ENCODE data around the gene NTM. TPM values are rescaled to one million over a fixed set of nuclear protein-coding genes. Genes with fewer than 3 reads are reported as not detected.

Gene NTM
- polyA plus RNA-seq, 1 donor (not counting 4 experiments of a cell fraction or from before 2014, with no cell fraction given), result 47.9 TPM

- Histone ChIP-seq H2AFZ (ENCODE audit: control insufficient read depth, low read length) (no peak overlapping the region), H3K4me1 (ENCODE audit: control insufficient read depth, extremely low read depth, insufficient read depth, low read length) (peaks cover 3% of the 10 kb centered on the region), H3K36me3 (ENCODE audit: control insufficient read depth in 2 of 2, extremely low read depth in 1 of 2, insufficient read depth in 2 of 2, low read length in 2 of 2) (no peaks in the 10 kb centered on the region), H3K9me1 (ENCODE audit: control insufficient read depth, extremely low read depth, insufficient read depth, low read length) (no peaks in the 10 kb centered on the region), H3K27ac (ENCODE audit: control insufficient read depth, insufficient read depth, low read length) (no peak overlapping the region), H3K9me3 (ENCODE audit: control insufficient read depth, low read depth, low read length) (no peaks in the 10 kb centered on the region), H3K9ac (ENCODE audit: control insufficient read depth, extremely low read depth, insufficient read depth, low read length) (no peak overlapping the region), H3K4me3 (ENCODE audit: control insufficient read depth in 2 of 3, extremely low read depth in 1 of 3, insufficient read depth in 2 of 3, low read depth in 1 of 3, low read length in 3 of 3) (no peak overlapping the region), H3K79me2 (ENCODE audit: control insufficient read depth, insufficient read depth, low read length) (no peaks in the 10 kb centered on the region), H4K20me1 (ENCODE audit: control insufficient read depth, extremely low read depth, insufficient read depth, low read length) (no peaks in the 10 kb centered on the region), H3K4me2 (ENCODE audit: control insufficient read depth, extremely low read depth, insufficient read depth, low read depth, low read length) (peak overlapping the region; percentile 2), H3K27me3 (ENCODE audit: control insufficient read depth, extremely low read depth, insufficient read depth, low read length) (peaks cover 15% of the 10 kb centered on the region)
- dilution Hi-C loops (cut with MboI; ENCODE audit: extremely low pct_ligation_motif_present, low sequenced_read_pairs), result no loop called here
- TF ChIP-seq EZH2 (IDR thresholded peaks at IDR 0.05; ENCODE audit: low read length) (no peak), CTCF (optimal IDR thresholded peaks at IDR 0.05 in 1 of 3, IDR thresholded peaks at IDR 0.05 in 1 of 3, conservative IDR thresholded peaks at IDR 0.05 in 1 of 3; ENCODE audit: extremely low read depth in 1 of 3, insufficient read depth in 2 of 3, low read length in 3 of 3) (peak; percentile 47 to 70 (median 61))
- FAIRE-seq (no peak), DNase-seq (ENCODE audit: low read depth, low spot score) (no peak)
These were observed 321.0 kb downstream of the NTM start for GRCh38 chr11:131691181-131692041.

- no peak overlapping the region for H3K27ac ChIP-seq (ENCODE audit: control insufficient read depth, insufficient read depth, low read length)
- TF ChIP-seq CTCF (optimal IDR thresholded peaks at IDR 0.05 in 1 of 3, IDR thresholded peaks at IDR 0.05 in 1 of 3, conservative IDR thresholded peaks at IDR 0.05 in 1 of 3; ENCODE audit: extremely low read depth in 1 of 3, insufficient read depth in 2 of 3, low read length in 3 of 3) (no peak), EZH2 (IDR thresholded peaks at IDR 0.05; ENCODE audit: low read length) (no peak)
- no peaks in the 10 kb centered on the region for H3K36me3 ChIP-seq (ENCODE audit: control insufficient read depth in 2 of 2, extremely low read depth in 1 of 2, insufficient read depth in 2 of 2, low read length in 2 of 2)
- dilution Hi-C loops (cut with MboI; ENCODE audit: extremely low pct_ligation_motif_present, low sequenced_read_pairs), result no loop called here
- DNase-seq (ENCODE audit: low read depth, low spot score) (no peak), FAIRE-seq (no peak)
- H3K9me3 ChIP-seq (ENCODE audit: control insufficient read depth, low read depth, low read length), result no peaks in the 10 kb centered on the region
- no peak overlapping the region for H3K4me3 ChIP-seq (ENCODE audit: control insufficient read depth in 2 of 3, extremely low read depth in 1 of 3, insufficient read depth in 2 of 3, low read depth in 1 of 3, low read length in 3 of 3)
- H3K9ac ChIP-seq (ENCODE audit: control insufficient read depth, extremely low read depth, insufficient read depth, low read length), result no peak overlapping the region
- no peaks in the 10 kb centered on the region for H4K20me1 ChIP-seq (ENCODE audit: control insufficient read depth, extremely low read depth, insufficient read depth, low read length)
- no peaks in the 10 kb centered on the region for H3K79me2 ChIP-seq (ENCODE audit: control insufficient read depth, insufficient read depth, low read length)
- peaks cover 3% of the 10 kb centered on the region for H3K4me1 ChIP-seq (ENCODE audit: control insufficient read depth, extremely low read depth, insufficient read depth, low read length)
- no peaks in the 10 kb centered on the region for H3K9me1 ChIP-seq (ENCODE audit: control insufficient read depth, extremely low read depth, insufficient read depth, low read length)
- H2AFZ ChIP-seq (ENCODE audit: control insufficient read depth, low read length), result no peak overlapping the region
- H3K27me3 ChIP-seq (ENCODE audit: control insufficient read depth, extremely low read depth, insufficient read depth, low read length), result peaks cover 15% of the 10 kb centered on the region
- H3K4me2 ChIP-seq (ENCODE audit: control insufficient read depth, extremely low read depth, insufficient read depth, low read depth, low read length), result no peak overlapping the region
These were observed 321.7 kb downstream of the NTM start for GRCh38 chr11:131692151-131692550.
